ENCODE measurements around the gene SMCO2.

- TF ChIP-seq CTCF (IDR thresholded peaks at IDR 0.05) (no peak), POLR2A (IDR thresholded peaks at IDR 0.05) (no peak)
Observed at GRCh38 chr12:27537855-27538675, 91.5 kb downstream of the SMCO2 start.

All from esophagus squamous epithelium (tissue), 4 donors.